ENCODE results near the gene OR6P1. TPM values are rescaled to one million over a fixed set of nuclear protein-coding genes. Genes with fewer than 3 reads are reported as not detected.

Gene OR6P1
- total RNA-seq, 1 experiment from 2014 or later = not detected

DNA sequence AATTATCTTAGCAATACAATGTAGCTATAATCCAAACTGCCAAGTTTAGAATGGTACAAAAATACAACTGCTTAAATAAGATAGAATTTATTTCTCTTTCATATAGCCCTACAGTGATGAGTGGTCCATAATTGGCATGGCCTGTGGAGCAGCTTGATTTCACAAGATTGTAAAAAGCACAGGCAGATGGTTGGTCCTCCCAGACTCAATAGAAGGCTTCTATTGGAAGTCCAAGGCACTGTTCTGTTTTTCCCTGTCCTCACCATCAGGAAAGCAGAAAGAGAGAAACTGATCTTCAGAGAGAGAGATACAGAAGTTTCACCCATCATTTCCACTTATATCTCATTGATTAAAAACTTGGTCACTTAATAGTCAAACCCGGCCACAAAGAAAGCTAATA lies 1.8 kb upstream of the OR6P1 start:
- H3K4me1 Mint-ChIP-seq = no peaks in the 10 kb centered on the region
- H3K56ac ChIP-seq (ENCODE audit: insufficient read length, low read depth, low read length) = no peak overlapping the region
- H3K27ac Mint-ChIP-seq = no peak overlapping the region
- no peak overlapping the region for H3K23ac ChIP-seq (ENCODE audit: insufficient read length, low read depth, low read length)
- no peaks in the 10 kb centered on the region for H3K79me2 ChIP-seq (ENCODE audit: insufficient read depth, low read length)
- no peak overlapping the region for H4K91ac ChIP-seq (ENCODE audit: insufficient read length, low read depth, low read length)
- no peak overlapping the region for H2AFZ ChIP-seq (ENCODE audit: low read length)
- no CpG with 5 or more reads among the region's 1 CpG for WGBS (ENCODE audit: extremely low coverage, insufficient read length, low lambda C conversion rate)
- H2BK15ac ChIP-seq (ENCODE audit: low read depth, low read length) = no peak overlapping the region
- no peak for DNase-seq
- H4K20me1 ChIP-seq (ENCODE audit: control insufficient read depth, insufficient read depth, insufficient read length) = no peaks in the 10 kb centered on the region
- H3K23me2 ChIP-seq (ENCODE audit: insufficient read length, low read depth, low read length, poor library complexity, severe bottlenecking) = no peaks in the 10 kb centered on the region
- H2BK20ac ChIP-seq (ENCODE audit: low read depth, low read length, poor library complexity, severe bottlenecking) = no peak overlapping the region
- H3K27me3 Mint-ChIP-seq (ENCODE audit: low read depth) = peaks cover 1% of the 10 kb centered on the region; the same call in 1 of the 2 replicates
- H3K79me1 ChIP-seq (ENCODE audit: insufficient read depth, low read depth, low read length, poor library complexity, severe bottlenecking) = no peaks in the 10 kb centered on the region
- H3K36me3 Mint-ChIP-seq (ENCODE audit: insufficient read depth in 1 of 3, low read depth in 3 of 3) = no peaks in the 10 kb centered on the region
- H3K4ac ChIP-seq (ENCODE audit: low read depth, low read length) = no peak overlapping the region
- H2BK120ac ChIP-seq (ENCODE audit: low read depth, low read length, poor library complexity, severe bottlenecking) = no peak overlapping the region
- no peaks in the 10 kb centered on the region for H3K9me3 Mint-ChIP-seq
- H2BK12ac ChIP-seq (ENCODE audit: insufficient read length, low read depth, low read length) = no peak overlapping the region
- H4K8ac ChIP-seq (replicated peaks; ENCODE audit: insufficient read length, low read depth, low read length) = no peak overlapping the region
- TF ChIP-seq, protein P1, sequence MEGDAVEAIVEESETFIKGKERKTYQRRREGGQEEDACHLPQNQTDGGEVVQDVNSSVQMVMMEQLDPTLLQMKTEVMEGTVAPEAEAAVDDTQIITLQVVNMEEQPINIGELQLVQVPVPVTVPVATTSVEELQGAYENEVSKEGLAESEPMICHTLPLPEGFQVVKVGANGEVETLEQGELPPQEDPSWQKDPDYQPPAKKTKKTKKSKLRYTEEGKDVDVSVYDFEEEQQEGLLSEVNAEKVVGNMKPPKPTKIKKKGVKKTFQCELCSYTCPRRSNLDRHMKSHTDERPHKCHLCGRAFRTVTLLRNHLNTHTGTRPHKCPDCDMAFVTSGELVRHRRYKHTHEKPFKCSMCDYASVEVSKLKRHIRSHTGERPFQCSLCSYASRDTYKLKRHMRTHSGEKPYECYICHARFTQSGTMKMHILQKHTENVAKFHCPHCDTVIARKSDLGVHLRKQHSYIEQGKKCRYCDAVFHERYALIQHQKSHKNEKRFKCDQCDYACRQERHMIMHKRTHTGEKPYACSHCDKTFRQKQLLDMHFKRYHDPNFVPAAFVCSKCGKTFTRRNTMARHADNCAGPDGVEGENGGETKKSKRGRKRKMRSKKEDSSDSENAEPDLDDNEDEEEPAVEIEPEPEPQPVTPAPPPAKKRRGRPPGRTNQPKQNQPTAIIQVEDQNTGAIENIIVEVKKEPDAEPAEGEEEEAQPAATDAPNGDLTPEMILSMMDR (conservative IDR thresholded peaks at IDR 0.05) = no peak
- H3K4me2 ChIP-seq (ENCODE audit: insufficient read depth, insufficient read length, low read length) = no peak overlapping the region
- H3K9ac ChIP-seq (ENCODE audit: extremely low read depth, insufficient read length, low read length) = no peak overlapping the region
- H2BK5ac ChIP-seq (ENCODE audit: insufficient read length, low read length) = no peak overlapping the region
- no peak overlapping the region for H2AK5ac ChIP-seq (ENCODE audit: insufficient read length, low read length)
- H3K27ac ChIP-seq (ENCODE audit: insufficient read length, low read depth, low read length) = no peak overlapping the region
- no peak overlapping the region for H3K4me3 Mint-ChIP-seq
- no peak overlapping the region for H4K5ac ChIP-seq (ENCODE audit: insufficient read length, low read depth, low read length)
- no peaks in the 10 kb centered on the region for H3K9me3 ChIP-seq (ENCODE audit: control insufficient read depth, low read depth, low read length)
- H3T11ph ChIP-seq (ENCODE audit: low read length) = no peak overlapping the region
- H3K18ac ChIP-seq (ENCODE audit: insufficient read length, low read depth, low read length) = no peak overlapping the region
- no peaks in the 10 kb centered on the region for H3K27me3 ChIP-seq (ENCODE audit: insufficient read depth, low read length)
- no peaks in the 10 kb centered on the region for H3K4me1 ChIP-seq (ENCODE audit: insufficient read depth, low read length)
- H3K14ac ChIP-seq (ENCODE audit: insufficient read depth, low read length) = no peak overlapping the region
